ENCODE measurements around the gene UBE2R2.
"Not testable (repeated sequence)": the region's sequence is repeated elsewhere in the genome, so short reads cannot be mapped to it uniquely, and the experiment has no call there.

UBE2R2 gene

GRCh38 chr9:33927694-33928093, 110.7 kb downstream of the UBE2R2 start:
- no peak for DNase-seq (ENCODE audit: low read depth)

DNA sequence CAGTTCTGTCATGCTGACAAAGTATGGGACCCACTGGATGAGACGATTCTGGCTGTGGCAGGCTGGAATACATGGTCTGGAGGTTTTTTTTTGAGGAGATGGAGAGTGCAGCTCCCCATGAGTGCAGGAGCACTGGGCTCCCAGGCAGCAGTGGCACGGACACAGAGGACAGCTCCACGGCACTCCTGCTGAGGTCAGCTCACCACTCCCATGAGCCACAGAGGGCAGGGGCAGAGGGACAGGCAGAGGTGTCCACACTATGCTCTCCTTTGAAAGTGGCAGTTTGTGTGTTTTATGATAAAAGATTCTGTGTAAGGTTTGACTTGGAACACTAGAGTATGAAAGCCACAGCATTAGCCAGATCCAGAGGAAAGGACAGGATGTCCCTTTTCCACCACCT, 114.4 kb downstream of the UBE2R2 start:
- DNase-seq (ENCODE audit: low read depth): no peak

GRCh38 chr9:33932078-33932807, 115.3 kb downstream of the UBE2R2 start:
- no peak for DNase-seq (ENCODE audit: low read depth)

GRCh38 chr9:33934188-33934878, 117.4 kb downstream of the UBE2R2 start:
- DNase-seq (ENCODE audit: low read depth): no peak

DNA sequence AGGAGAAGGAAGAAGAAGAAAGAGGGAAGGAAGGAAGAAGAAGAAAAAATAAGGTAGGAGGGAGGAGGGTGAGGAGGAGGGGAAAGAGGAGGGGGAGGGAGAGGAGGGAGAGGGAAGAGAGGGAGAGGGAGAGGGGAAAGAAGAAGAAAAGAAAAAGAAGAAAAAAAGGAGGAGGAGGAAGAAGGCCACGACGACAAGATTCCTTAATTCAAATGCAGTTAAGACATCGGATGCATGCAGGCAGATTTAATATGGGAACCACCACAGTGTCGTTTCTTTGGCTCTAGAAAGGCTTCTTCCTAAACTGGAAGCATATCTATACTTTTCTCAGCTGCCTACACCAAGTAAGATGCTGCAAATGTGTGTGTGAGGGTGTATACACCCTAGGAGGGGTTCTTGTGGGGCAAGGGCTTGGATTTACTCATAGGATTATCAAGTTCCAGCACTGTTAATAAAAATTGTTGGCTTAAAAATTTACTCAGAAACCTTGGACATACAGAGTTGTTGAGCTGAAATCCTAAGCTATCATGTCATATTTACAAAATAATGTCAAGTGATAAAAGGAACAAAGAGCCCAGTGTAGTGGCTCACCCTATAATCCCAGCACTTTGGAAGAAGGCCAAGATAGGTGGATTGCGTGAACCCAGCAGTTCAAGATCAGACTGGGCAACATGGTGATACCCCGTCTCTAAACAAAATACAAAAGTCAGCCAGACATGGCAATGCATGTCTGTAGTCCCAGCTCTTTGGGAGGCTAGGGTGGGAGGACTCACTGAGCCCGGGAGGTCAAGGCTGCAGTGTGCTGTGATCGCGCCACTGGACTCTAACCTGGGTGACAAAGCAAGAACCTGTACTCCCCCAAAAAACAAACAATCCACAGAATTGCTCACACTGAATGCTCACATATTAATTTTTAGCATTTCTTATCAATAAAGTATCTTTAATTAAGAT, 123.2 kb downstream of the UBE2R2 start:
- no peak for DNase-seq (ENCODE audit: low read depth)

GRCh38 chr9:33942471-33943083, 125.6 kb downstream of the UBE2R2 start:
- DNase-seq (ENCODE audit: low read depth): no peak

- no peak for DNase-seq (ENCODE audit: low read depth)
These were observed 126.4 kb downstream of the UBE2R2 start for GRCh38 chr9:33943389-33943788.

DNA sequence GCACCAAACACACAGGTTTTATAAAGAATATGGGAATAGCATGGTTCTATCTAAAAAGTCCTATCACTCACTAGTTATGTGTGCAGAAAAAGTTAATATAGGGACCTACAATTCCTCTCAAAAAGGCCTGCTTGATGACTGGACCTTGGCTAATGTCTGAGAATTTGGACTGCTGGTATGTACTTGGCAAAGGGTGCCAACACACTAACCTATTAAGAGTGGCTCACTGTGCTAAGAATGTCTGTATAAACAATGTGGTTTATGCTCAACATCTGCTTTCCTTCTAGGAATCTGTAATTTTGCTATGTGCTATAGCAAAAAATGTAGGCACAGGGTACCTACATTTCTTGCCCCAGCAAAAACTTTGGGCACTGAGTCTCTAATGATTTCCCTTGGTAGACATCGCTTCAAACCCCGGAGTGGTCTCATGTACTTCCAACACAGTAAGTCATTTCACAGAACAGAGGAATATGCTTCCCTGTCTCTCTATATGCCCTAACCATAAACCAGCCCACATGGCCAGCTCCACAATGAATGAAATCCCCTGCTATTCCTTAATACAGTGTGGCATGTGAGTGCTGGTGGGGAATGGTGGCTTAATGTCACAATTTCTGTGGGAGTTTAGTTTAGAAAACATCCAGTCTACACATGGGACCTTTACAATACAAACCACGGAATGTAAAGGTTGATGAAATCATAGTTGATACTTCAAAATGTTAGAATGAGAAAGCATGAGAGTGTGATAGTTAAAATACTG, 130.0 kb downstream of the UBE2R2 start:
- DNase-seq (ENCODE audit: low read depth): no peak

DNA sequence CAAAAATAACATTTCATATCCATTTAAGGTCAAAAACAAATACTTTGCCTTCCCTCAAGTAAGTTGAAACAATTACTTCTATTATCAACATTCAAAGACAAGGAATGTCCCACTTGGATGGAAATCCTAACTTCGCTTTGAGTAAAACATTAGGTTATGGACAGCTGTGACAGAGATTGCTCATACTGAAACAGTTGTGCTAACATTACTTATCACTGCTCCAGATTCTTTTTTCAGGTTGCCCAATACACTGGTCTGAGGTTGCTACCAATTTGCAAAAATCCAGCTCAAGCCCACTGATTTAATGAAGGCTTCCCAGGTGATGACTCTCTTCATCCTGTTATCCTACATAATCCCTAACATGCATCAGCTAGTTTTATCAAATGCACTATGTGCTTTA, 133.4 kb downstream of the UBE2R2 start:
- no peak for DNase-seq (ENCODE audit: low read depth)

- DNase-seq (ENCODE audit: low read depth): no peak
These were observed 135.1 kb downstream of the UBE2R2 start for GRCh38 chr9:33952066-33952465.

DNA sequence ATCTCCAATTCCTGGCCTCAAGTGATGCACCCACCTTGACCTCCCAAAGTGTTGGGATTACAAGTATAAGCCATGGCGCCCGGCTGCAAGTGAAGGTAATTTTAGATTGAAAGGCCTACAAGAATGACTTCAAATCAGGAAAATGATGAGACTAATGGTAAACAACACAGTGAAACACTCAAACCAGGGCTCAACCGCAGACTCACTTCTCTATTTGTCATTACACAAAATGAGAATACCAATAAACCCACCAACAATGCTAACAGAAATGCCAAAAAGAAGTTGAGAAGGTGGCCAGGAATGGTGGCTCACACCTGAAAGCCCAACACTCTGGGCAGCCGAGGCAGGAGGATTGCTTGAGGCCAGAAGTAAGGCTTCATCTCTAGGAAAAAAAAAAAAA, 139.6 kb downstream of the UBE2R2 start:
- no peak for DNase-seq (ENCODE audit: low read depth)

DNA sequence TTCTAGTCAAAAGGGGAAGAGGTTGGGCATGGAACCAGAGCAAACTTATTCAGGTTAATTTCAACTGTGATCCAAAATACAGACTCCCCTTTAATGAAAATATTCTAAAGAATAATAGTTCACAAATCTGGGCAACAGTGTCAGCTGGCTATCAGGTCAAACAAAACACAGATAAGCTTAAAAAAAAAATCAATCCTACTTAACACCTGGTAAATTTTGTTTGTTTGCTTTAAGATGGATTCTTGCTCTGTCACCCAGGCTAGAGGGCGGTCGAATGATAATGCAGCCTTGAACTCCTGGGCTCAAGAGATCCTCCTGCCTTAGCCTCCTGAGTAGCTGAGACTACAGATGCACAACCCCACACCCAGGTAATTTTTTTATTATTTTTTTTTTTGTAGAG, 142.8 kb downstream of the UBE2R2 start:
- no peak for DNase-seq (ENCODE audit: low read depth)

- not testable (repeated sequence) for DNase-seq (ENCODE audit: low read depth)
These were observed 145.5 kb downstream of the UBE2R2 start for GRCh38 chr9:33962468-33962867.

- DNase-seq (ENCODE audit: low read depth): no peak
These were observed 147.3 kb downstream of the UBE2R2 start for GRCh38 chr9:33964086-33964768.
